ENCODE data around the gene HIBADH. TPM values are rescaled to one million over a fixed set of nuclear protein-coding genes. Genes with fewer than 3 reads are reported as not detected.

Gene HIBADH
- total and polyA plus RNA-seq, 2 of the 4 experiments (the other 2 are of a cell fraction), result 36.6 to 52.5 TPM

DNA sequence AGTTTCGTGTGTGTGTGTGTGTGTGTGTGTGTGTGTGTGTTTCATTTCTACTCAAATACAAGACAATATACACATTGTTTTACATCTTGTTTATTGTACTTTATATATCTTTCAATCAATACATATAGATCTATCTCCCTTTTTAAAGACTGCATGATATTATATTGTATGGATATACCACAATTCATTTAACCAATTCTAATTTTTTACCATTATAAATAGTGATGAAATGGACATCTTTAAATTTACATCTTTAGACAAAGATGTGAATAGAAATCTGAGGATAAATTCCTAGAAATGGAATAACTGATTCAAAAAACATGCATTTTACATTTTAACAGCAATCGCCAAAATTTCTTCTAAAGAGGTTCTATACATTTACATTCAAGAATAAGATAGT is 23.2 kb upstream of the HIBADH start:
- POLR2A ChIA-PET (ENCODE audit: unreplicated experiment), result no interaction called here
- no TSS peak for BruUV-seq (replicated peaks)
- H2AK9ac ChIP-seq (replicated peaks; ENCODE audit: low read depth, low read length, poor library complexity), result no peak overlapping the region
- H2BK20ac ChIP-seq (ENCODE audit: low read depth, low read length), result no peak overlapping the region
- H3K9ac ChIP-seq (ENCODE audit: low read depth, low read length), result no peak overlapping the region
- dilution Hi-C loops (cut with HindIII; ENCODE audit: low sequenced_read_pairs, unreplicated experiment), result no loop called here
- H3K4me2 ChIP-seq (ENCODE audit: low read depth, low read length), result no peak overlapping the region
- ATAC-seq (ENCODE audit: low read depth), result no peak
- no peak overlapping the region for H3K56ac ChIP-seq (ENCODE audit: extremely low read depth, insufficient read depth, low read length)
- intact Hi-C loops (cut with micrococcal nuclease), result loop anchor here (5.0 kb wide), 1 partner anchor 36 kb away; no protein-coding TSS in a partner anchor
- no peak overlapping the region for H2AK5ac ChIP-seq (ENCODE audit: low read depth, low read length)
- TF ChIP-seq CHD1 (IDR thresholded peaks at IDR 0.05; ENCODE audit: low read depth, low read length) (no peak), POLR2A (IDR thresholded peaks at IDR 0.05; ENCODE audit: low read depth, low read length) (no peak), RCOR1 (IDR thresholded peaks at IDR 0.05; ENCODE audit: insufficient replicate concordance, low read length) (no peak), NFE2L2 (IDR thresholded peaks at IDR 0.05; ENCODE audit: low read depth, low read length) (no peak), FOS (IDR thresholded peaks at IDR 0.05; ENCODE audit: low read depth, low read length) (no peak), BHLHE40 (IDR thresholded peaks at IDR 0.05; ENCODE audit: low read depth, low read length) (no peak), MAZ (IDR thresholded peaks at IDR 0.05; ENCODE audit: borderline replicate concordance, low read depth, low read length) (no peak), SMC3 (IDR thresholded peaks at IDR 0.05; ENCODE audit: low read depth, low read length) (no peak), CTCF (conservative IDR thresholded peaks at IDR 0.05; ENCODE audit: low read depth, low read length) (no peak), RFX5 (IDR thresholded peaks at IDR 0.05; ENCODE audit: low read depth, low read length) (no peak), RAD21 (IDR thresholded peaks at IDR 0.05; ENCODE audit: low read length) (no peak), ELK1 (IDR thresholded peaks at IDR 0.05; ENCODE audit: borderline replicate concordance, low read depth, low read length) (no peak), MAFK (IDR thresholded peaks at IDR 0.05; ENCODE audit: low read depth, low read length) (no peak), CEBPB (IDR thresholded peaks at IDR 0.05; ENCODE audit: low read depth, low read length) (no peak)
- TF ChIP-seq, protein P1, sequence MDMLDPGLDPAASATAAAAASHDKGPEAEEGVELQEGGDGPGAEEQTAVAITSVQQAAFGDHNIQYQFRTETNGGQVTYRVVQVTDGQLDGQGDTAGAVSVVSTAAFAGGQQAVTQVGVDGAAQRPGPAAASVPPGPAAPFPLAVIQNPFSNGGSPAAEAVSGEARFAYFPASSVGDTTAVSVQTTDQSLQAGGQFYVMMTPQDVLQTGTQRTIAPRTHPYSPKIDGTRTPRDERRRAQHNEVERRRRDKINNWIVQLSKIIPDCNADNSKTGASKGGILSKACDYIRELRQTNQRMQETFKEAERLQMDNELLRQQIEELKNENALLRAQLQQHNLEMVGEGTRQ (IDR thresholded peaks at IDR 0.05; ENCODE audit: low read depth, low read length), result no peak
- no peaks in the 10 kb centered on the region for H3K36me3 ChIP-seq (ENCODE audit: control insufficient read depth, insufficient read depth, low read length)
- H3K14ac ChIP-seq (replicated peaks; ENCODE audit: low read depth, low read length), result no peak overlapping the region
- no peak overlapping the region for H3K27ac ChIP-seq (ENCODE audit: insufficient read depth, low read length)
- no peaks in the 10 kb centered on the region for H3K9me1 ChIP-seq (ENCODE audit: insufficient read depth, low read length)
- H3K23ac ChIP-seq (ENCODE audit: low read depth, low read length), result no peak overlapping the region
- no peak overlapping the region for H3K4me3 ChIP-seq (ENCODE audit: insufficient read depth, low read depth, low read length)
- no peaks in the 10 kb centered on the region for H3K79me1 ChIP-seq (ENCODE audit: low read depth in 1 of 2, low read length in 2 of 2)
- no peaks in the 10 kb centered on the region for H3K4me1 ChIP-seq (ENCODE audit: control insufficient read depth, insufficient read depth, low read length)
- H2AFZ ChIP-seq (replicated peaks; ENCODE audit: low read length, poor library complexity), result no peak overlapping the region
- no peaks in the 10 kb centered on the region for H4K20me1 ChIP-seq (ENCODE audit: insufficient read depth, low read length)
- no peak overlapping the region for H3K4ac ChIP-seq (ENCODE audit: low read depth, low read length)
- H4K5ac ChIP-seq (ENCODE audit: low read depth, low read length), result no peak overlapping the region
- H3K18ac ChIP-seq (ENCODE audit: low read depth, low read length), result no peak overlapping the region
- no peak overlapping the region for H2BK15ac ChIP-seq (ENCODE audit: low read depth, low read length)
- H3K27me3 ChIP-seq (ENCODE audit: control insufficient read depth, insufficient read depth, low read length), result no peaks in the 10 kb centered on the region
- H2BK5ac ChIP-seq (ENCODE audit: low read depth, low read length, poor library complexity, severe bottlenecking), result no peak overlapping the region
- CTCF ChIA-PET, result no interaction called here
- WGBS, 2 experiments (ENCODE audit: extremely low coverage in 2 of 2, insufficient read length in 1 of 2), result no CpG with 5 or more reads among the region's 2 CpGs
- H3K9me3 ChIP-seq (ENCODE audit: control insufficient read depth, insufficient read depth, low read length), result no peaks in the 10 kb centered on the region
- DNase-seq, result no peak
- H4K91ac ChIP-seq (ENCODE audit: insufficient read depth, low read depth, low read length), result no peak overlapping the region
- no peak overlapping the region for H2BK120ac ChIP-seq (ENCODE audit: low read depth, low read length)
- in situ Hi-C loops (cut with MboI; ENCODE audit: low sequenced_read_pairs), result no loop called here
- H4K8ac ChIP-seq (ENCODE audit: low read depth in 2 of 2, low read length in 2 of 2), result no peak overlapping the region

All from IMR-90 (cell line).